Umbilical cord (tissue), 2 donors: ENCODE data around the gene TEN1. TPM values are rescaled to one million over a fixed set of nuclear protein-coding genes. Genes with fewer than 3 reads are reported as not detected.
A peak's percentile ranks its signal among the peaks of the same experiment; 100 is the strongest.
"Not testable (repeated sequence)": the region's sequence is repeated elsewhere in the genome, so short reads cannot be mapped to it uniquely, and the experiment has no call there.

ENCODE experiments used
- DNase-seq: peaks from one replicate; pipeline ENCODE4 v3.0.0-alpha.2; 2015; ENCODE audit warnings: low spot score
- total RNA-seq: library from RNA; depleted of rRNA; stranded (reverse); fragments of >200 nt; gene quantifications from one replicate; pipeline ENCODE4 v1.2.3, GENCODE V29; 2014; ENCODE audit warnings: low replicate concordance; ENCODE audit not compliant: insufficient read depth

TEN1 gene
- total RNA-seq, 1 donor from 2014 or later: not detected

GRCh38 chr17:76024353-76024752 is 45.3 kb downstream of the TEN1 start:
- no peak for DNase-seq

- DNase-seq: no peak
These were observed 46.3 kb downstream of the TEN1 start for GRCh38 chr17:76025294-76025693.

- no peak for DNase-seq
These were observed 47.7 kb downstream of the TEN1 start for GRCh38 chr17:76026714-76027158.

- DNase-seq: peak; percentile 76
These were observed 48.3 kb downstream of the TEN1 start, which contains the start of gene EVPL for GRCh38 chr17:76027159-76027839. EVPL (minus strand) TSS chr17:76027306; CDS start chr17:76027198, 108 bp downstream.

- DNase-seq: no peak
These were observed 53.2 kb downstream of the TEN1 start for GRCh38 chr17:76032073-76032779.

- no peak for DNase-seq
These were observed 53.7 kb downstream of the TEN1 start for GRCh38 chr17:76032780-76033108.

- DNase-seq: no peak
These were observed 54.1 kb downstream of the TEN1 start for GRCh38 chr17:76033139-76033538.

GRCh38 chr17:76034428-76035350 is 55.6 kb downstream of the TEN1 start:
- DNase-seq: no peak

- peak; percentile 47 for DNase-seq
These were observed 57.6 kb downstream of the TEN1 start for GRCh38 chr17:76036497-76037261.

- no peak for DNase-seq
These were observed 59.0 kb downstream of the TEN1 start for GRCh38 chr17:76038050-76038449.

- DNase-seq: no peak
These were observed 60.1 kb downstream of the TEN1 start for GRCh38 chr17:76039121-76039520.

GRCh38 chr17:76040376-76040775 is 61.3 kb downstream of the TEN1 start:
- DNase-seq: no peak

- not testable (repeated sequence) for DNase-seq
These were observed 63.8 kb downstream of the TEN1 start for GRCh38 chr17:76042868-76043267.

- not testable (repeated sequence) for DNase-seq
These were observed 65.5 kb downstream of the TEN1 start for GRCh38 chr17:76044475-76045007.

GRCh38 chr17:76046064-76046463 is 67.0 kb downstream of the TEN1 start:
- DNase-seq: no peak

GRCh38 chr17:76048025-76048605 is 69.1 kb downstream of the TEN1 start:
- DNase-seq: no peak

- no peak for DNase-seq
These were observed 69.7 kb downstream of the TEN1 start for GRCh38 chr17:76048711-76049110.

- DNase-seq: no peak
These were observed 70.2 kb downstream of the TEN1 start for GRCh38 chr17:76049239-76049638.

GRCh38 chr17:76049836-76050537 is 70.9 kb downstream of the TEN1 start:
- no peak for DNase-seq
